Adrenal gland (tissue), 5 donors: ENCODE measurements around the gene BBX.
A peak's percentile ranks its signal among the peaks of the same experiment; 100 is the strongest.

Experiments used
- POLR2A ChIP-seq, 2 donors: fragments of 450-650 bp; IDR thresholded peaks; one replicate each; pipeline ENCODE4 v1.6.1; 2017; ENCODE audit warnings: antibody characterized with exemption in 2 of 2, mild to moderate bottlenecking in 2 of 2, moderate library complexity in 1 of 2
- TF ChIP-seq, protein P1 (sequence below), 6 experiments: fragments of 450-650 bp in 4 of 6; fragments of 200-600 bp in 2 of 6; sonication (generic) in 1 of 6; IDR thresholded peaks; 1 replicate in 5 of 6; 2 replicates in 1 of 6; pipeline versions ENCODE4 v1.5.1 to v1.8.0; 2016 to 2021; ENCODE audit warnings: antibody characterized with exemption in 6 of 6, mild to moderate bottlenecking in 2 of 6, moderate library complexity in 1 of 6
- donor health status: DM: no; HTN: no; CAD: no.

DNA sequence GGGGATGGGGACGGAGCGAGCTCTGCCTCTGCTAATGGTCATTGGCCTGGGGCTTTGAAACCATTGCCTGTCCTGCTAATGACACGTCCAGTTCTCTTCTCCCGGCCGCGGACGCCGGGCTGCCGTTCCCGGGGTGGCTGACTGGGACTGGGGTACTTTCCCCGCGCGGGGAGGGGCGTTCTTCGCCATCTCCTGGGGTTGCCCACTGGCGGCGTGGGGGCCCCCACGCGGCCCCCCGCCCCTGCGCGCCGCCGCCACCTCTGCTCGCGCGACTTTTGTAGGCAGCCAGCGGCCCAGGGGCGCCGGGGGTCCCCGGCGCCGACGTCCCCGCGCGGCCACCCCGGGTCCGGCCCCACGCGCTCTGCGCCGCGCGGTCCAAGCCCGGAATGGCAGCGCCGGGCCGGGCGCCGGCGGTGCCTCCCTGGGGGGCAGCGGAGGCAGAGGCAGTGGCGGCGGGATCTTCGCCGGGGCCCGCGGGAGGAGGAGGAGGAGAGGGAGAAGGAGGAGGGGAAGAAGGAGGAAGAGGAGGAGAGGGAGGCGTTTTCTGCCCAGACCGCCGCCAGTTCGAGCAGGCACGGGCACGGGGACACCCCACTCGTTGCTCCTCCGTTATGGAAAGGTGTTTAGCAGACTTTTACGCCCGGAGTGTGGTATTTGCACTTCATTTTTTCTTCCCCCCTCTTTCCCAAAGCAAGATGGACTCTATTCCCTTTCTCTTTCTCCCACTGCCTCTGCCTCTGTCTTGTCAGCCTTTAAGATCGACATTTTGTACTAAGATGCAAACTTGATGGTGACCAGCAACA, 2.3 kb downstream of the BBX start:
- TF ChIP-seq, protein P1, sequence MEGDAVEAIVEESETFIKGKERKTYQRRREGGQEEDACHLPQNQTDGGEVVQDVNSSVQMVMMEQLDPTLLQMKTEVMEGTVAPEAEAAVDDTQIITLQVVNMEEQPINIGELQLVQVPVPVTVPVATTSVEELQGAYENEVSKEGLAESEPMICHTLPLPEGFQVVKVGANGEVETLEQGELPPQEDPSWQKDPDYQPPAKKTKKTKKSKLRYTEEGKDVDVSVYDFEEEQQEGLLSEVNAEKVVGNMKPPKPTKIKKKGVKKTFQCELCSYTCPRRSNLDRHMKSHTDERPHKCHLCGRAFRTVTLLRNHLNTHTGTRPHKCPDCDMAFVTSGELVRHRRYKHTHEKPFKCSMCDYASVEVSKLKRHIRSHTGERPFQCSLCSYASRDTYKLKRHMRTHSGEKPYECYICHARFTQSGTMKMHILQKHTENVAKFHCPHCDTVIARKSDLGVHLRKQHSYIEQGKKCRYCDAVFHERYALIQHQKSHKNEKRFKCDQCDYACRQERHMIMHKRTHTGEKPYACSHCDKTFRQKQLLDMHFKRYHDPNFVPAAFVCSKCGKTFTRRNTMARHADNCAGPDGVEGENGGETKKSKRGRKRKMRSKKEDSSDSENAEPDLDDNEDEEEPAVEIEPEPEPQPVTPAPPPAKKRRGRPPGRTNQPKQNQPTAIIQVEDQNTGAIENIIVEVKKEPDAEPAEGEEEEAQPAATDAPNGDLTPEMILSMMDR (IDR thresholded peaks at IDR 0.05) = no peak
- peak in 1 of 2 donors; percentile 56 for TF ChIP-seq POLR2A (IDR thresholded peaks at IDR 0.05)
